ENCODE data around the gene ZNF804A.

The ZNF804A gene

DNA sequence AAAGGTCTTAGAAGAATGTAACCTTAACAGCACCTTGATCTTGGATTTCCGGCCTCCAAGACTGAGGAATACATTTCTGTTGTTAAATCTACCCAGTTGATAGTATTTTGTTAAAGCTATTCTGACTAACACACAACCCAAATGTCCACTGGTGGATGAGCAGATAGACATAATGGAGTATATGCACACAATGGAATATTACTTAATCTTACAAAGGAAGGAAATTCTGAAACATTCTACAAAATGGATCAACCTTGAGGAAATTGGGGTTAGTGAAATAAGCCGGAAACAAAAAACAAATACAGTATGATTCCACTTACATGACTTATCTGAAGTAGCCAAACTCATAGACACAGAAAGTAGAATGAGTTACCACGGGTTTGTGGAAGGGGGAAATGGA is 168.7 kb downstream of the ZNF804A start:
- no peak for DNase-seq (ENCODE audit: low spot score)
- TF ChIP-seq, protein P1, sequence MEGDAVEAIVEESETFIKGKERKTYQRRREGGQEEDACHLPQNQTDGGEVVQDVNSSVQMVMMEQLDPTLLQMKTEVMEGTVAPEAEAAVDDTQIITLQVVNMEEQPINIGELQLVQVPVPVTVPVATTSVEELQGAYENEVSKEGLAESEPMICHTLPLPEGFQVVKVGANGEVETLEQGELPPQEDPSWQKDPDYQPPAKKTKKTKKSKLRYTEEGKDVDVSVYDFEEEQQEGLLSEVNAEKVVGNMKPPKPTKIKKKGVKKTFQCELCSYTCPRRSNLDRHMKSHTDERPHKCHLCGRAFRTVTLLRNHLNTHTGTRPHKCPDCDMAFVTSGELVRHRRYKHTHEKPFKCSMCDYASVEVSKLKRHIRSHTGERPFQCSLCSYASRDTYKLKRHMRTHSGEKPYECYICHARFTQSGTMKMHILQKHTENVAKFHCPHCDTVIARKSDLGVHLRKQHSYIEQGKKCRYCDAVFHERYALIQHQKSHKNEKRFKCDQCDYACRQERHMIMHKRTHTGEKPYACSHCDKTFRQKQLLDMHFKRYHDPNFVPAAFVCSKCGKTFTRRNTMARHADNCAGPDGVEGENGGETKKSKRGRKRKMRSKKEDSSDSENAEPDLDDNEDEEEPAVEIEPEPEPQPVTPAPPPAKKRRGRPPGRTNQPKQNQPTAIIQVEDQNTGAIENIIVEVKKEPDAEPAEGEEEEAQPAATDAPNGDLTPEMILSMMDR (IDR thresholded peaks at IDR 0.05; ENCODE audit: extremely low read depth, missing control alignments) = no peak

DNA sequence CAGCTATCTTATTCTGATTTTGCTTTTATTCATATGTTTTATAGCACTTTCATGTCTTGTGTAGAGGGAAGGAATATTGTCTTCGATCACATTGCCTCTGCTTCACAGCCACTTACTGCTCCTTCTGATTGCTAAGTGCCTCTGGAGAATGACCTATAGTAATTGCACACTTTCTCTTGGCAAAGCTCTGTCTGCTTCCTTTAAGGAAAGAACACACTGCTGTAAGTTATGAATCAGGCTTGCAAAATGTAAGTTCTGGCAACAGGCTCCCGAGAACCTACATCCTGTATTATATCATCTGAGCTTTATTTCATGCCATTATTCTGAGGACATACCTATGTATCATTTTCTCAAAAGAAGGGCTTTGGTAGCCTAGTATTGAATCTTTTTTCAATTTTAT is 170.7 kb downstream of the ZNF804A start:
- no peak for DNase-seq (ENCODE audit: low spot score)
- TF ChIP-seq, protein P1 (IDR thresholded peaks at IDR 0.05; ENCODE audit: extremely low read depth, missing control alignments) = no peak

DNA sequence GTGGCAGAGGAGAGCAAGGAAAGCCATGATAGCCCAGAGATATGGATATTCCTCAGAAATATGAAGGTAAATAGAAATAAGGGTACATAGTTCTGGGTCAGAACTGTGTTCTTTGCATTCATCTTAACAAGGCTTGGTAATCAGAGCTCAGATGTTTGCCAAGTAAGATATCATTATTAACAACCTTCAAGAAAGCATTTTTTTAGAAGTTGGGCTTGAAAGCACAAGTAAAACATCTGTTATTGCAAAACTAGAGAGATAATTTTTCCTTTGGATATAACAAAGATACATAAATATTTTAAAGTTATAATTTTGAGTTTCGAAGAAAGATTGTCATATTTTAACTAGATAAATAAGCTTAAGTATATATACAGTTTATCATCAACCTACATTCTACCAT is 171.4 kb downstream of the ZNF804A start:
- TF ChIP-seq, protein P1 (IDR thresholded peaks at IDR 0.05; ENCODE audit: extremely low read depth, missing control alignments) = no peak
- no peak for DNase-seq (ENCODE audit: low spot score)

DNA sequence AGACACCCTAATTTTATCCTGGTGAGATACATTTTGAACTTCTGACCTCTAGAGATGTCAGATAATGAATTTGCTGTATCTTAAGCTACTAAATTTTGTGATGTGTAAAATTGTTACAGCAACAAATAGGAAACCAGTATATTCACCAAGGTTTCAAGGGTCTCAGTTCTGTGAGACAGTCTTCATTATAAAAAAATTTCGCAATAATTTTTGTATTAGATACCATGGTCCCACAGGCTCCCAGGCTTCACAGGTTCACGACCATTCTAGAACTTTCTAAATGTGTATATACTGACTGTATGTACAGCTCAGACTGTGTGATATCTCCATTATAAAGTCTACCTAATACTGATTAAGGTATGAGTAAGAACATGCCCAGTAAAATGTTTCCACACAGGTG is 181.4 kb downstream of the ZNF804A start:
- DNase-seq (ENCODE audit: low spot score) = no peak
- TF ChIP-seq, protein P1 (IDR thresholded peaks at IDR 0.05; ENCODE audit: extremely low read depth, missing control alignments) = no peak

DNA sequence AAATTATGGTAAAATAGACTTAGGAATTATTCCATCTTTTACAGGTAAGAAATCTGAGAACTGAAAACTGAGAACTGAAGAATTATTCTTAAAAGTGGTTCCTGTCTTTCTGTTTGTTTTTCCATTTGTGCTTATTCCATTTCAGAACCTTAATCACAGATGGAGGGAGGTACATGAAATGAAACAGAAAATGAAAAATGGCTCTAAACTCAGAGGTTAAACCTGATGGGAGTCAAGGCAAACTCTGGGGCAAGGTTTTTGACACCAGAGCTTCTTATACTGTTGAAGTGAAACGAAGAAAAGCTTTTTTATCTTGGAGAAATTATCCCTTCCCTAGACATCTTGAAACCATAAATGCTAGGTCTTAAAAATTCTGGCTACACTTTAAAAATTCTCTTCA is 182.1 kb downstream of the ZNF804A start:
- DNase-seq (ENCODE audit: low spot score) = no peak
- TF ChIP-seq, protein P1 (IDR thresholded peaks at IDR 0.05; ENCODE audit: extremely low read depth, missing control alignments) = no peak

DNA sequence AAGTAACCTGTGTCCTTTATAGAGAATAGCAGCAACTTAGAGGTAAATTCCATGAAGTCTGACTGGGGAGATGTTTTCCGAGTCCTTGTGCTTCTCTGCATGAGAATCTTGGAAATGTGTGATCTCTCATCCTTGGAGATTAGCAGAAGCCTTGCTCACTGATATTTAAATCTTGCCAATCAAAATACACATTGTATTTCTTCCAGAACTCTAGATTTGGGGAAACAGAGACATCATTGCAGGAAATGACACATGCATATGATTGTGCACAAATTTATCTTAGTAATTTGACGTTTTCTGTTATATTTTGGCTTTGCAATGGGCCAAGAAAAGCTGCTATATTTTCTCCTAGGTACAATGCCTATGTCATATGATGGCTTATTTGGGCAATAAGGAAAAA is 182.6 kb downstream of the ZNF804A start:
- no peak for DNase-seq (ENCODE audit: low spot score)
- TF ChIP-seq, protein P1 (IDR thresholded peaks at IDR 0.05; ENCODE audit: extremely low read depth, missing control alignments) = no peak

DNA sequence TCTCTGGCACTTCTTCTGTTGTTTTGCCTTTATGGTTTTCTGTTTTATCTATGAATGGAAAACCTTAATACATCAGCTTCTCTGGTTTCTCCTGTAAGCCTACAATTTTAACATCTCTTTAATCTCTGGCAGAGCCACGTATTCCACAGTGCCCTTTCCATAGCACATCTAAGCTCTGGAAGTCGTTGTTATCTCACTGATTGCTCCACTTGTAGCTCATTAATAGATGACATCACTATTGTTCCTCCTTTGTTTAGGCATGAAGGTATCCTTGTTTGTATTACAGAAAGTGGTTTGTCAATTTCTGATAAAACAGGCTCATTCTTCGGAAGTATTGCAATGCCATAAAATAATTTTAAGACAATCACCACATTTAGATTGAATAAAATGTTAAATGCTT is 185.2 kb downstream of the ZNF804A start:
- no peak for DNase-seq (ENCODE audit: low spot score)
- TF ChIP-seq, protein P1 (IDR thresholded peaks at IDR 0.05; ENCODE audit: extremely low read depth, missing control alignments) = no peak

All from GM20000 (cell line).